Common myeloid progenitor, CD34-positive (primary cell): ENCODE measurements around the gene UQCC2. TPM values are rescaled to one million over a fixed set of nuclear protein-coding genes. Genes with fewer than 3 reads are reported as not detected.

Experiments used
- CTCF ChIA-PET: fragments of 350-600 bp; sonication (Branson Sonifier 250); formaldehyde crosslinking; loops from one replicate; lab custom pipeline; 2021; ENCODE audit warnings: antibody characterized with exemption; lab: Charles Lee
- POLR2A ChIA-PET: fragments of 350-600 bp; sonication (Branson Sonifier 250); formaldehyde crosslinking; loops from one replicate; lab custom pipeline; 2021; ENCODE audit warnings: antibody characterized with exemption; lab: Charles Lee
- DNase-seq, 3 donors: peaks; one replicate each; pipeline versions ENCODE4 v3.0.0 to v3.0.0-alpha.2; 2013
- H3K27ac ChIP-seq, 2 experiments: 1 replicate in 1 of 2; 2 replicates in 1 of 2; pipeline ENCODE4 v1.7.0; 2013; ENCODE audit warnings: inconsistent platforms in 2 of 2, low read length in 2 of 2, mild to moderate bottlenecking in 2 of 2, low read depth in 1 of 2, moderate library complexity in 1 of 2; ENCODE audit not compliant: severe bottlenecking in 2 of 2, insufficient read depth in 1 of 2, poor library complexity in 1 of 2
- H3K27me3 ChIP-seq, 5 experiments: replicated peaks in 2 of 5; 1 replicate in 3 of 5; 2 replicates in 2 of 5; pipeline versions ENCODE4 v1.6.1 to v1.7.0; 2013; ENCODE audit warnings: low read length in 4 of 5, mild to moderate bottlenecking in 2 of 5, moderate library complexity in 2 of 5, inconsistent platforms in 1 of 5; ENCODE audit not compliant: insufficient read depth in 5 of 5, control insufficient read depth in 4 of 5
- H3K36me3 ChIP-seq, 4 experiments: 1 replicate in 2 of 4; 2 replicates in 2 of 4; pipeline versions ENCODE4 v1.6.1 to v1.7.0; 2013; ENCODE audit warnings: low read length in 3 of 4, control low read depth in 1 of 4, mild to moderate bottlenecking in 1 of 4; ENCODE audit not compliant: control insufficient read depth in 4 of 4, insufficient read depth in 4 of 4
- H3K4me1 ChIP-seq, 4 experiments: 1 replicate in 3 of 4; 2 replicates in 1 of 4; pipeline versions ENCODE4 v1.6.1 to v1.7.1; 2013; ENCODE audit warnings: low read length in 3 of 4, mild to moderate bottlenecking in 3 of 4, control low read depth in 1 of 4, inconsistent platforms in 1 of 4, moderate library complexity in 1 of 4; ENCODE audit not compliant: control insufficient read depth in 4 of 4, insufficient read depth in 4 of 4; ENCODE audit errors: control extremely low read depth in 1 of 4
- H3K4me3 ChIP-seq, 7 experiments: 1 replicate in 4 of 7; 2 replicates in 3 of 7; pipeline versions ENCODE4 v1.5.1 to v1.7.0; 2013; ENCODE audit warnings: mild to moderate bottlenecking in 7 of 7, low read length in 6 of 7, moderate library complexity in 6 of 7, inconsistent platforms in 2 of 7, low read depth in 2 of 7, control low read depth in 1 of 7; ENCODE audit not compliant: insufficient read depth in 4 of 7, control insufficient read depth in 1 of 7; ENCODE audit errors: extremely low read depth in 1 of 7
- H3K9me3 ChIP-seq, 5 experiments: 1 replicate in 4 of 5; 2 replicates in 1 of 5; pipeline versions ENCODE4 v1.6.1 to v1.7.1; 2013; ENCODE audit warnings: low read length in 4 of 5, mild to moderate bottlenecking in 2 of 5, inconsistent platforms in 1 of 5, low read depth in 1 of 5, moderate library complexity in 1 of 5; ENCODE audit not compliant: control insufficient read depth in 4 of 5, insufficient read depth in 2 of 5; ENCODE audit errors: control extremely low read depth in 1 of 5
- WGBS: methylation state at CpG from one replicate; pipeline ENCODE4 v1.1.5; 2013; ENCODE audit not compliant: insufficient coverage; 5-methylcytosine and 5-hydroxymethylcytosine counted together
- polyA plus RNA-seq: library from polyadenylated mRNA; unstranded; fragments of 120-200 nt; gene quantifications from one replicate; pipeline ENCODE4 v1.2.1, GENCODE V29; 2013

UQCC2 gene
- polyA plus RNA-seq = 36.7 TPM

- WGBS = 3% methylated on average over 65 of the region's 73 CpGs
- ChIA-PET POLR2A (interaction anchor here (1.4 kb wide), 1 partner anchor 18 kb away, joined by 3 read pairs; no protein-coding TSS in a partner anchor), CTCF (interaction anchor here (0.5 to 12.6 kb wide), 20 partner anchors 9 to 127 kb away, joined by 3 to 244 read pairs (median 4); partner anchors contain the start of gene BAK1)
Measured at GRCh38 chr6:33711140-33712129, at the start of gene UQCC2. TSS of gene UQCC2 (minus strand) at chr6:33711700. CDS start at chr6:33711686, 14 bp downstream.

GRCh38 chr6:33759887-33760629 lies 48.6 kb upstream of the UQCC2 start:
- H3K27ac ChIP-seq = no peak overlapping the region
- CTCF ChIA-PET = interaction anchor here (0.7 to 6.3 kb wide), 9 partner anchors 12 to 851 kb away, joined by 3 to 44 read pairs (median 4); partner anchors contain the start of genes IP6K3 and UQCC2

More at GRCh38 chr6:33711140-33712129, at the start of gene UQCC2:
- Histone ChIP-seq H3K36me3 (peaks cover 6 to 40% (median 13%) of the 10 kb centered on the region in 4 experiments), H3K27me3 (no peaks in the 10 kb centered on the region), H3K27ac (peak within 1 kb of the TSS; percentile 89 to 93), H3K4me1 (peaks cover 9 to 44% (median 30%) of the 10 kb centered on the region in 4 experiments), H3K4me3 (peak within 1 kb of the TSS; percentile 60 to 97 (median 83)), H3K9me3 (no peaks in the 10 kb centered on the region)
- peak; percentile 96 to 98 (median 96) for DNase-seq

GRCh38 chr6:33758815-33759216 lies 47.3 kb upstream of the UQCC2 start:
- Histone ChIP-seq H3K4me1 (peaks cover 0 to 21% (median 12%) of the 10 kb centered on the region in 4 experiments), H3K4me3 (no peak overlapping the region), H3K9me3 (no peaks in the 10 kb centered on the region), H3K27ac (no peak overlapping the region), H3K27me3 (peaks cover 0 to 2% (median 0%) of the 10 kb centered on the region in 5 experiments), H3K36me3 (no peaks in the 10 kb centered on the region)
- 68% methylated on average over 6 of the region's 7 CpGs for WGBS
- no peak for DNase-seq
- ChIA-PET CTCF (interaction anchor here (0.8 to 6.3 kb wide), 3 partner anchors 8 to 56 kb away, joined by 3 to 44 read pairs (median 3); partner anchors contain the start of gene IP6K3), POLR2A (no interaction called here)

More at GRCh38 chr6:33759887-33760629, 48.6 kb upstream of the UQCC2 start:
- no peak for DNase-seq
- Histone ChIP-seq H3K4me1 (peaks cover 0 to 21% (median 12%) of the 10 kb centered on the region in 4 experiments), H3K4me3 (no peak overlapping the region), H3K36me3 (no peaks in the 10 kb centered on the region), H3K27me3 (peaks cover 0 to 2% (median 0%) of the 10 kb centered on the region in 5 experiments), H3K9me3 (no peaks in the 10 kb centered on the region)
- POLR2A ChIA-PET = interaction anchor here (1.5 kb wide), 1 partner anchor 10 kb away, joined by 3 read pairs; no protein-coding TSS in a partner anchor
- WGBS = 95% methylated on average over 7 of the region's 9 CpGs

GRCh38 chr6:33757906-33758305 lies 46.4 kb upstream of the UQCC2 start:
- CTCF ChIA-PET = interaction anchor here (0.5 to 1.4 kb wide), 9 partner anchors 9 to 1364 kb away, joined by 3 read pairs; partner anchors contain the start of gene BAK1
- 94% methylated on average over 10 of the region's 10 CpGs for WGBS
- H3K36me3 ChIP-seq = no peaks in the 10 kb centered on the region

GRCh38 chr6:33757113-33757512 lies 45.6 kb upstream of the UQCC2 start:
- CTCF ChIA-PET = interaction anchor here (0.5 to 2.1 kb wide), 7 partner anchors 10 to 1363 kb away, joined by 3 to 9 read pairs (median 3); partner anchors contain the start of gene BAK1
- no peak for DNase-seq
- no peak overlapping the region for H3K27ac ChIP-seq
- H3K9me3 ChIP-seq = no peaks in the 10 kb centered on the region
- WGBS = 94% methylated on average over 3 of the region's 3 CpGs
- H3K4me3 ChIP-seq = no peak overlapping the region
- H3K27me3 ChIP-seq = no peaks in the 10 kb centered on the region
- POLR2A ChIA-PET = no interaction called here
- H3K36me3 ChIP-seq = no peaks in the 10 kb centered on the region
- H3K4me1 ChIP-seq = peaks cover 0 to 20% (median 12%) of the 10 kb centered on the region in 4 experiments

More at GRCh38 chr6:33757906-33758305, 46.4 kb upstream of the UQCC2 start:
- Histone ChIP-seq H3K27ac (no peak overlapping the region), H3K9me3 (no peaks in the 10 kb centered on the region), H3K4me1 (peaks cover 0 to 21% (median 12%) of the 10 kb centered on the region in 4 experiments), H3K4me3 (no peak overlapping the region), H3K27me3 (no peaks in the 10 kb centered on the region)
- POLR2A ChIA-PET = no interaction called here
- no peak for DNase-seq

GRCh38 chr6:33756211-33756954 lies 44.9 kb upstream of the UQCC2 start:
- WGBS = 93% methylated on average over 12 of the region's 12 CpGs
- Histone ChIP-seq H3K4me1 (peaks cover 0 to 12% (median 10%) of the 10 kb centered on the region in 4 experiments), H3K27me3 (no peaks in the 10 kb centered on the region), H3K4me3 (no peak overlapping the region), H3K9me3 (no peaks in the 10 kb centered on the region), H3K27ac (no peak overlapping the region), H3K36me3 (no peaks in the 10 kb centered on the region)
- CTCF ChIA-PET = interaction anchor here (1.1 to 2.1 kb wide), 2 partner anchors 11 to 34 kb away, joined by 3 to 9 read pairs; no protein-coding TSS in a partner anchor
- DNase-seq = no peak
- POLR2A ChIA-PET = no interaction called here
